GM19372 (cell line): ENCODE results near the gene PTGR1.
"Not testable (repeated sequence)": the region's sequence is repeated elsewhere in the genome, so short reads cannot be mapped to it uniquely, and the experiment has no call there.

Source experiments
- ATAC-seq: cut with Tn5 transposase; IDR thresholded peaks from one replicate; pipeline ENCODE4 v1.9.1; 2021; ENCODE audit warnings: mild to moderate bottlenecking, low read depth, moderate library complexity; ENCODE audit not compliant: unreplicated experiment

PTGR1 gene

GRCh38 chr9:111599092-111599954 lies at the start of gene PTGR1:
TSS of gene PTGR1 (minus strand) at chr9:111599647. CDS start at chr9:111597422, 2,225 bp downstream.
- ATAC-seq = peak; percentile 42

GRCh38 chr9:111649016-111649415 lies 49.6 kb upstream of the PTGR1 start:
- no peak for ATAC-seq

- no peak for ATAC-seq
These were observed 48.6 kb upstream of the PTGR1 start for GRCh38 chr9:111648066-111648465.

DNA sequence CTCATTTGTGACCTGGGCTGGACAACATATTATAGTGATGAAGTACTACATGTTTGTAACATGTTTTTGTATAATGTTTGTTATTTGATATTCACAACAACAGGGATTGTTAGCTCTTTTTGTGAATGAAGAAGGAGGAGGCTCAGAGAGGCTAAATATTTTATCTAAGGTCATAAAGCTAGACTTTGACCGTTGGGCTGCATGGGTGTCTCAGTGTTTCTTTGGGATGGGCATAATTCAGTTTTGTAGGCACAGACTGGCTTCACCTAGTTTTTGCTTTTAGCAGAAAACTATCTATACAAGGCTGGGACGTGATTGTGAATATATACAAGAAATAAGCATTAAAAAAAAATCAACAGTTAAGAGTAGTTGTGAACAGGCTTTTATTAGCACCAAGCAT lies 47.0 kb upstream of the PTGR1 start:
- ATAC-seq = no peak

GRCh38 chr9:111645806-111646205 lies 46.4 kb upstream of the PTGR1 start:
- ATAC-seq = no peak

DNA sequence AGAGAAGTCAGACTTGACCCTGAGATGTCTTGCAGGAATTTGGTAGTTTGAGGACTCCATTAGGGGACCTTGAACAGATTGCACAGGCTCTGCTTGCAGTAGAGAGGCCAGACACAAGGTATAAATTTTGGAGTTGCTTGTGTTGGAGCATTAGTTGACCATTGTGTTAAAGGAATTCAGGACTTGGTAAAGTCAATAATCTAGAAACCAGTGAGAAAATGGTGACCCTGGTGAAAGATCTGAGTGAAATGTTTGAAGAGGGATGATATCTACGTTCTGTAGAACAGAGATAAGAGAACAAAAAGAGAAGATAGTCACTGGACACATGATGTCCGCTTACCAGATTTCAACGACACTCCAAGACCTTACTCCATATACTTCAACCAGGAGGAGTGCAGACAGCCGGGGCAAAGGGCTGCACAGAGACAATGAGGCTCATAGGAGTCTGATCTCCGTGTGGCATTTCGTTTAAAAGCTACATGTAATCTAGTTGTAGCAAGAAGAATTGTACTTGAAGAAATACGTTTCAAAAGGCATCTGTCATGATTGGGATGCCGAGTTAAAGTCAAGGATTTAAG lies 44.8 kb upstream of the PTGR1 start:
- ATAC-seq = no peak

- ATAC-seq = no peak
These were observed 38.0 kb upstream of the PTGR1 start for GRCh38 chr9:111637421-111637950.

DNA sequence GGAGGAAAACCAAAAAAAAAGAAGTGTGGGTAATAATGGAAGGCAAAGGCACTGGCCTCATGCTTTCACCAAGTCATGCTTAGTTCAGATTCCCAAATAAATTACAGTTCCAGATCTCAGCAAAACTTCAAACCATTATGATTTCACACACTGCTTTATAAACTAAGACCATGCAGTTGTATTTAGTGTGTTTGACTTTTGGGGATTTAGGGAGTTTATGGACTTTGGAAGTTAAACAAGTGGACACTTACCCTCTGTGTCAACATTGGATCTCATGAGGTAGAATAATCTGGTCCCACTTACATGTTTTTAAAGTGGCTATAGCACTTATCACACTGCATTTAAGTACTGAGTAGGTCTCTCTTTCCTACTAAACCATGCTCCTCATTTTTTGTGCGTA lies 35.4 kb upstream of the PTGR1 start:
- ATAC-seq = no peak

DNA sequence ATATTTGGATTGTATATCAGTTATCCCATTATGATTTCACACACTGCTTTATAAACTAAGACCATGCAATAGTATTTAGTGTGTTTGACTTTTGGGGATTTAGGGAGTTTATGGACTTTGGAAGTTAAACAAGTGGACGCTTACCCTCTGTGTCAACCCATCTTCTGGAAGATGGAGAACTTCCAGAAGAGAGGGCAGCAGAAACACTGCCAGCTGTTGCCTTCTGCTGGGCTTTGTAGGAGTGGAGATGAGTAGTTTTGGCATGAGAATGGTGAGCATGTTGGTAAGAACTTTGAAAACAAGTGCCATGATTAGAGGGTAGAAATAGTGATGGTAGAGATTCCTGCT lies 33.9 kb upstream of the PTGR1 start:
- ATAC-seq = no peak

- ATAC-seq = no peak
These were observed 33.4 kb upstream of the PTGR1 start for GRCh38 chr9:111632695-111633388.

- ATAC-seq = no peak
These were observed 32.6 kb upstream of the PTGR1 start for GRCh38 chr9:111632060-111632459.

DNA sequence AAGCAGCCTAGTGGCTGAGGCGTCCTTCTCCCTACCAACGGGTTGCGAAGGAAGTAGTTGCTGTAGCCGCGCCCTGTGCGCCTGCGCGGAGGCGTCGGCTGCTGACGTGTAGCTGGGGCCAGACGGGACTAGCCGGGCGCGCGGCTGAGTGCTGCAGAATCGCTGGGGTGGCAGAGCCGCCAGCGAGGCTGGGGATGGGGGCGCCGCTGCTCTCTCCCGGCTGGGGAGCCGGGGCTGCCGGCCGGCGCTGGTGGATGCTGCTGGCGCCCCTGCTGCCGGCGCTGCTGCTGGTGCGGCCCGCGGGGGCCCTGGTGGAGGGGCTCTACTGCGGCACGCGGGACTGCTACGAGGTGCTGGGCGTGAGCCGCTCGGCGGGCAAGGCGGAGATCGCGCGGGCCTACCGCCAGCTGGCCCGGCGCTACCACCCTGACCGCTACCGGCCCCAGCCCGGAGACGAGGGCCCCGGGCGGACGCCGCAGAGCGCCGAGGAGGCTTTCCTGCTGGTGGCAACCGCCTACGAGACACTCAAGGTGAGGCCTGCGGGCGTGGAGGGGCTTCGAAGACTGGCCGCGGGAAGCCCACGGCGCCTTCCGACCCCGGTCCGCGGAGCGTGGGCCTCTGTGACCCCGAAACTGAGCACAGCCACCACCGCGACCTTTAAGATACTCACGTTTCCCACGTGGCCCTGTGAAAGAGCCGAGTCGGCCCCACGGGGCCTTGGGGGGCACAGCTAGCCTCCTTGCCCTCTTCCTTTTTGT lies 31.9 kb upstream of the PTGR1 start, which contains the start of gene DNAJC25:
Gene DNAJC25, plus strand, starts transcription at position 121 of the 758 bp plus-strand sequence. Its CDS starts 74 bp downstream, at position 195.
- peak; percentile 96 for ATAC-seq

DNA sequence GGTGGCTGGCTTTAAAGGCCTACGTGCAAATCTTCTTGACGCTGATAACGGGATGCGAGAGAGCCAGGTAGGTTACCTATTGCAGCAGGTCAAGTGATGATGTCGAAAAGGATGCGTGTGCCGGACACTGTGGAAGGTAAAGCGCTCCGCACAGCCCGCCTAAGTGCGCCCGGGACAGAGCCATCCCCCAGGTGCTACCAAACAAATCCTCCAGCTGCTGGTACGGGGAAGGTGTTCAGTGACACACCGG lies 31.4 kb upstream of the PTGR1 start:
- no peak for ATAC-seq

- peak; percentile 21 for ATAC-seq
These were observed 30.9 kb upstream of the PTGR1 start for GRCh38 chr9:111630182-111630963.

DNA sequence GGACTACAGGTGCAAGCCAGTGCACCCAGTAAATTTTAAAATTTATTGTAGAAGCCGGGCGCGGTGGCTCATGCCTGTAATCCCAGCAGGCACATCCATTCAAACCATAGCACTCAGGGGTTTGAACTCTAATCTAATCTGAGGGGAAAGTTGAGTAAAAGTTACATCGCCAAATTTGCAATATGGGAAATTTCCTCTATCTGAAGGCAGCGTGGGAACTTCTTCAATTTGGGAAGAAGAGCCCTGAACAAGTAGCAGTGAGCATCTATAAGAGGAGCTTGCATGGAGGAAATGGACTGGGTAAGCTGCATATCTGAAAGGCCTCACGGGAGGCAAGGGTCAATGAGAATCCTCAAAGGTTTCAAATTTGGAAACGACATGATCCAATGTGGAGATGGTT lies 29.0 kb upstream of the PTGR1 start:
- no peak for ATAC-seq

DNA sequence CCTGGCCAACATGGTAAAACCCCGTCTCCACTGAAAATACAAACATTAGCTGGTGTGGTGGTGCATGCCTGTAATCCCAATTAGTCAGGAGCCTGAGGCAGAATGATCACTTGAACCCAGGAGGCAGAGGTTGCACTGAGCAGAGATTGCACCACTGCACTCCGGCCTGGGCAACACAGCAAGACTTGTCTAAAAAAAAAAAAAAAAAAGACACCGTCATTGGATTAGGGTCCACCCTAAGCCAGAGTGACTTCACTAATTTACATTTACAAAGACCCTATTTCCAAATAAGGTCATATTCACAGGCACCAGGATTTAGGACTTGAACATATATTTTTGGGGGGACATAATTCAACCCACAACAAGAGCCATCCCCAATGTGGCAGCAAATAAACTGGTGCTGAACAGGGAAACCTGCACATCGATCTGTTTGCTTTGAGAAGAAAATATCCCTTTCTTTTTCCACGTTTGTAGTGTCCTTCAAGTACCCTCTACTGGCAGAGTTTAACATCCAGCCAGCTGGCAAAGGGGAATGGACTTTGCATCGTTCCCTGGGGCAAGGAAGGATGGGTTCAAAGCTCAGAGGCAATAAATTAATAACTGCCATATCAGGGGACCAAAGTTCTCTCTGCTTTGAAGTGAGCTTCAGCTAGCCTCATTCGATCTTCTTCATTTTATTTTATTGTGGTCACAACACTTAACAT lies 28.0 kb upstream of the PTGR1 start:
- no peak for ATAC-seq

DNA sequence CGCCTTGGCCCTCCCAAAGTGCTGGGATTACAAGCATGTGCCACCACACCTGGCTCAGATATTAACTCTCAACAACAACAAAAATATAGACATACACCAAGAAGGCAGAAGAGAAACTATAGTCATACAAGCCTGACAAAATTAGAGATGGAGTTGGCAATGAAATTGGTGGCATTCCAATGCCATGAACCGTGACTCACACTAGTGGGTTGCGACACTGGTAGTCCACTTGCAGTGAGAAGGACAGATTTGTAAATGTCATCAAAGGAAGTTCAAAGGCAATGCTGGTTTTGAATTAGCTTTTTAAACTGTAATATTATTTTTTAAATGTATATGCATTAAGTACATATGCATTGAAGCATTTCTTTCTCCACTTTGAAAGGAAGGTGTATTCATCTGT lies 23.2 kb upstream of the PTGR1 start:
- ATAC-seq = no peak

GRCh38 chr9:111621895-111622480 lies 22.5 kb upstream of the PTGR1 start:
- no peak for ATAC-seq

DNA sequence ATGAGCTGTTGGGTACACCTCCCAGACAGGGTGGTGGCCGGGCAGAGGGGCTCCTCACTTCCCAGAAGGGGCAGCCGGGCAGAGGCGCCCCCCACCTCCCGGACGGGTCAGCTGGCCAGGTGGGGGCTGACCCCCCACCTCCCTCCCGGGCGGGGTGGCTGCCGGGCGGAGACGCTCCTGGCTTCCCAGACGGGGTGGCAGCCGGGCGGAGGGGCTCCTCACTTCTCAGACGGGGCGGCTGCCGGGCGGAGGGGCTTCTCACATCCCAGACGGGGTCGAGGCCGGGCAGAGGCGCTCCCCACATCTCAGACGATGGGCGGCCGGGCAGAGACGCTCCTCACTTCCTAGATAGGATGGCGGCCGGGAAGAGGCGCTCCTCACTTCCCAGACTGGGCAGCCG lies 17.9 kb upstream of the PTGR1 start:
- not testable (repeated sequence) for ATAC-seq
